ENCODE results near the gene TMEM14A. TPM values are rescaled to one million over a fixed set of nuclear protein-coding genes. Genes with fewer than 3 reads are reported as not detected.
A peak's percentile ranks its signal among the peaks of the same experiment; 100 is the strongest.

TMEM14A gene
- total and polyA plus RNA-seq, 9 of the 15 experiments (the other 6 are each of a cell fraction or from before 2014, with no cell fraction given): 3.5 to 43.3 (median 8.5) TPM

DNA sequence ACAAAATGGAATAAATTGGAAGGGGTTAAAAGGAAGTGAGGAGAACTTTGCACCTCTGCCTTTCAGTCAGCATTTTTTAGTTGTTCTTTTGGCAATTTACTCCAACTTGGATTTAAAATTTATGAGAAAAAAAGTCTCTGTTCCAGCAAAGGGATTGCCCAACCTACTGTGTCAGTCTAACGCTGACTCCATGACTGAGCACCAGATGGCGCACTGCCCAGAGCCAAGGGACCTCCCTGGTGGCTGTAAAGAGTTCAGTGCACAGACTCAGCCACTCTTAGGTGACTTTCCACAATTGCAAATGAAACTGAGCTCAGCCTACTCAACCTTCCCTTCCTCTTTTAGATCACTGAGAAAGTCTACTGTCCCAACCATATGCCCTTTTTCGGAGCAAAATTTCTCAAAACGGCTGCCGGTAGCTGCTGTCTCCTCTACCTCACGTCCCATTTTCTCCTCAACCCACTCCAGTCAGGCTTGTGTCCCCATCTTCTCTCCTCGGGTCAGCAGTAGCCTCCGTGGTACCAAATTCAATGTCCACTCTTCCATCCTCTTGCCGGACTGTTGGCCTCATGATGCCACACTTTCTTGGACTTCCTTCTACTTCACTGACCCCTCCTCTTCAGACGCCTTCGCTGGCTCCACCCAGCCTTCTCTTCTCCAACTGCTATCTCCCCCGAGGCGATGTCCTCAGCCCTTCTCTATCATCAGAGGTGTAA, 53.7 kb downstream of the TMEM14A start (continued):
- no peak for TF ChIP-seq TBP (optimal IDR thresholded peaks at IDR 0.05; ENCODE audit: low read depth, low read length)
- no peak for TF ChIP-seq HDGF (IDR thresholded peaks at IDR 0.05)
- no peak for TF ChIP-seq SMAD3 (CRISPR knock-in tag; conservative IDR thresholded peaks at IDR 0.05)
- no peak for TF ChIP-seq BMI1 (IDR thresholded peaks at IDR 0.05; ENCODE audit: low read length)
- TF ChIP-seq ZNF140 (CRISPR knock-in tag; IDR thresholded peaks at IDR 0.05): no peak
- TF ChIP-seq ZKSCAN3 (CRISPR knock-in tag; IDR thresholded peaks at IDR 0.05): no peak
- TF ChIP-seq DDX20 (tag; IDR thresholded peaks at IDR 0.05; ENCODE audit: low read depth): no peak
- TF ChIP-seq ZEB2 (IDR thresholded peaks at IDR 0.05): no peak
- TF ChIP-seq POLR2AphosphoS5 (IDR thresholded peaks at IDR 0.05; ENCODE audit: control insufficient read depth, insufficient read depth, low read depth, low read length): no peak
- TF ChIP-seq, protein P1, sequence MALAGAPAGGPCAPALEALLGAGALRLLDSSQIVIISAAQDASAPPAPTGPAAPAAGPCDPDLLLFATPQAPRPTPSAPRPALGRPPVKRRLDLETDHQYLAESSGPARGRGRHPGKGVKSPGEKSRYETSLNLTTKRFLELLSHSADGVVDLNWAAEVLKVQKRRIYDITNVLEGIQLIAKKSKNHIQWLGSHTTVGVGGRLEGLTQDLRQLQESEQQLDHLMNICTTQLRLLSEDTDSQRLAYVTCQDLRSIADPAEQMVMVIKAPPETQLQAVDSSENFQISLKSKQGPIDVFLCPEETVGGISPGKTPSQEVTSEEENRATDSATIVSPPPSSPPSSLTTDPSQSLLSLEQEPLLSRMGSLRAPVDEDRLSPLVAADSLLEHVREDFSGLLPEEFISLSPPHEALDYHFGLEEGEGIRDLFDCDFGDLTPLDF (CRISPR knock-in tag; IDR thresholded peaks at IDR 0.05): no peak
- peak; percentile 57 for TF ChIP-seq BRD9 (IDR thresholded peaks at IDR 0.05; ENCODE audit: low read depth, partially characterized antibody)
- TF ChIP-seq, protein P2, sequence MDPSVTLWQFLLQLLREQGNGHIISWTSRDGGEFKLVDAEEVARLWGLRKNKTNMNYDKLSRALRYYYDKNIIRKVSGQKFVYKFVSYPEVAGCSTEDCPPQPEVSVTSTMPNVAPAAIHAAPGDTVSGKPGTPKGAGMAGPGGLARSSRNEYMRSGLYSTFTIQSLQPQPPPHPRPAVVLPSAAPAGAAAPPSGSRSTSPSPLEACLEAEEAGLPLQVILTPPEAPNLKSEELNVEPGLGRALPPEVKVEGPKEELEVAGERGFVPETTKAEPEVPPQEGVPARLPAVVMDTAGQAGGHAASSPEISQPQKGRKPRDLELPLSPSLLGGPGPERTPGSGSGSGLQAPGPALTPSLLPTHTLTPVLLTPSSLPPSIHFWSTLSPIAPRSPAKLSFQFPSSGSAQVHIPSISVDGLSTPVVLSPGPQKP (CRISPR knock-in tag; IDR thresholded peaks at IDR 0.05): no peak
- 0 out of 2 replicates have a peak, but pooled peaks have one; percentile 13 for TF ChIP-seq ZNF766 (CRISPR knock-in tag; conservative IDR thresholded peaks at IDR 0.05)
- no peak for TF ChIP-seq ZC3H4 (CRISPR knock-in tag; IDR thresholded peaks at IDR 0.05; ENCODE audit: borderline replicate concordance)
- TF ChIP-seq ZNF184 (CRISPR knock-in tag; IDR thresholded peaks at IDR 0.05): no peak
- TF ChIP-seq CTBP1 (IDR thresholded peaks at IDR 0.05; ENCODE audit: borderline replicate concordance): no peak
- TF ChIP-seq, protein P3, sequence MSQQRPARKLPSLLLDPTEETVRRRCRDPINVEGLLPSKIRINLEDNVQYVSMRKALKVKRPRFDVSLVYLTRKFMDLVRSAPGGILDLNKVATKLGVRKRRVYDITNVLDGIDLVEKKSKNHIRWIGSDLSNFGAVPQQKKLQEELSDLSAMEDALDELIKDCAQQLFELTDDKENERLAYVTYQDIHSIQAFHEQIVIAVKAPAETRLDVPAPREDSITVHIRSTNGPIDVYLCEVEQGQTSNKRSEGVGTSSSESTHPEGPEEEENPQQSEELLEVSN (IDR thresholded peaks at IDR 0.05; ENCODE audit: borderline replicate concordance in 1 of 2, extremely low read depth in 1 of 2, insufficient read depth in 1 of 2, insufficient read length in 1 of 2, low read depth in 1 of 2, low read length in 1 of 2, poor library complexity in 1 of 2, severe bottlenecking in 1 of 2): no peak
- peak; percentile 54 to 79 for TF ChIP-seq RAD21 (CRISPR knock-in tag; conservative IDR thresholded peaks at IDR 0.05 in 1 of 2, IDR thresholded peaks at IDR 0.05 in 1 of 2)

Data from K562 (cell line).